SK-N-DZ (cell line): Measurements from ENCODE around the gene CDK14.
A peak's percentile ranks its signal among the peaks of the same experiment; 100 is the strongest.
"Not testable (repeated sequence)": the region's sequence is repeated elsewhere in the genome, so short reads cannot be mapped to it uniquely, and the experiment has no call there.

ENCODE experiments used
- DNase-seq: peaks from one replicate; pipeline ENCODE4 v3.0.0-alpha.2; 2015; ENCODE audit warnings: low spot score

The CDK14 gene

DNA sequence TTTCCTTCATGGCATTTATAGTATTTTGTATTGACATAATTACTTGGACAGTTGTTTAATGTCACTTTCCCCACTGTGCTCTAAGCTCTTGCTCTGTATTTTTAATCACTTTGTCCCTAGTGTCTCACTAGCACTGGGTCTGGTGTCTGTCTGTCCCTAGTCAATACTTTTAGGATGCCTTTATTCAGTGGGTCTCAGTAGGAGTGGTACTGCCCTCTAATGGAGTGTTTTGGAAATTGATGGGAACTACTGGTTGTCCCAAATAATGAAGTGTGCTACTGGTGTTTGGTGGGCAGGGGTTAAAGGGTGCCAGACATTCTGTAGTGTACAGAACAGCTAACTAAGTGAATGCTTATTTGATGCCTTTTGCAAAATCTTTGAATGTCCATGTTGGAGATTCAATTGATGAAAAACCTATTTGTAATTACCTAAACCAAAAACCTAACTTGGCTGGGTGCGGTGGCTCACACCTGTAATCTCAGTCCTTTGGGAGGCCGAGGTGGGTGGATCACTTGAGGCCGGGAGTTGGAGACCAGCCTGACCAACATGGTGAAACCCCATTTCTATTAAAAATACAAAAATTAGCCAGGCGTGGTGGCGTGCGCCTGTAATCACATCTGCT is 33.3 kb downstream of the CDK14 start:
- DNase-seq: peak; percentile 60

DNA sequence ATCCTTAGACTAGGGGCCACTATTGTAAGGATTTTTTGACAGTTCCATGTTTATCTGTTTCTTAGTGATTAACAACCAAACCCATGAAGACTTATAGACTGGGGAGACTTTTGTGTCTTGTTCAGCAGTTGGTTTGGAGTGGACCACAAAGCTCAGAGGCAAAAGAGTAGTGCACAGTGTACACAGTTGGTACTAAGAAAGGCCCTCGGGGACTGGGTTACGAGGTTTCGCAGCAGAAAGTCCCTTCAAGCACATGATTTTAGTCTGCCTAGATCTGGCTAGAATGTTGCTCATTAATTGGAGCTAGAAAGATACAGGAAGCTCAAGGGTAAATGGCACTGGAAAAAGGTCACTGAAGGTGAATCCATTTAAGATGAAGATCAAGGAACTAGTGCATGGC is 35.4 kb downstream of the CDK14 start:
- DNase-seq: no peak

- not testable (repeated sequence) for DNase-seq
Observed at GRCh38 chr7:90639683-90640082, 43.6 kb downstream of the CDK14 start.

DNA sequence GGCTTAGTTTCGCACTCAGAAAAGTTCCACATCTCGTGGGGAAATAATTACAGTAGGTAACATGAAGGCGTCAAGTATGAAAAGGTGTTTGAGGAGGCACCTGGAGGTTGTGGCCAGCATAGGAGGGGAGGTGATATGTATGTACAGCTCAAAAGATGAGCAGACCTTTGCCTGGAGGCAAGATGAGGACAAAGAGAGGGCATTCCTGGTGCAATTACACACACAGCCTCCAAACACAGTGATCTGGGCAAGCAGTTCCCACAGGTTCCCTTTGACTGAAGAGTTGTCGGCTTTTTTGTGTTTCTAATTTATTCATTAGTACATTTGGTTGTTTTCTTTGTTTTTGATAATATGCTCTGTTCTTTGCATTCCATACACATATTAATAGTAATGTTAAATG is 46.9 kb downstream of the CDK14 start:
- no peak for DNase-seq

- peak; percentile 12 for DNase-seq
Observed at GRCh38 chr7:90645784-90646183, 49.7 kb downstream of the CDK14 start.

DNA sequence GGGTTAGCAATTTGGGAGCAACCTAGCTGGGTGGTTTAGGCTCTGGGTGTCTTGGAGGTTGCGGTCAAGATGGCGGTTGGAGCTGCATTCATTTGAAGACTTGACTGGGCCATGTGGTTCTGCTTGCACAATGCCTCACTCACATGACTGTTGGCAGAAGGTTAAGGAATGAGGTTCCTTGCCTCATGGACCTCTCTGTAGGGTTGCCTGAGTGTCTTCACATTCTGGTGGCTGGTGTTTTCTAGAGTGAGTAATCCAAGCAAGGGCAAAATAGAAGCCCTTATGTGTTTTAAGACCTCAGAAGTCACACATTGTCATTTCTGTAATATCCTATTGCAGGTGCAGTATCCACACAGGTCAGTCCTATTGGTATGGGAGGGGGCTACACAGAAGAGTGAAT is 52.0 kb downstream of the CDK14 start:
- no peak for DNase-seq

GRCh38 chr7:90648834-90649233 is 52.7 kb downstream of the CDK14 start:
- no peak for DNase-seq

- no peak for DNase-seq
Observed at GRCh38 chr7:90654718-90655427, 58.8 kb downstream of the CDK14 start.

GRCh38 chr7:90655566-90655965 is 59.4 kb downstream of the CDK14 start:
- no peak for DNase-seq

DNA sequence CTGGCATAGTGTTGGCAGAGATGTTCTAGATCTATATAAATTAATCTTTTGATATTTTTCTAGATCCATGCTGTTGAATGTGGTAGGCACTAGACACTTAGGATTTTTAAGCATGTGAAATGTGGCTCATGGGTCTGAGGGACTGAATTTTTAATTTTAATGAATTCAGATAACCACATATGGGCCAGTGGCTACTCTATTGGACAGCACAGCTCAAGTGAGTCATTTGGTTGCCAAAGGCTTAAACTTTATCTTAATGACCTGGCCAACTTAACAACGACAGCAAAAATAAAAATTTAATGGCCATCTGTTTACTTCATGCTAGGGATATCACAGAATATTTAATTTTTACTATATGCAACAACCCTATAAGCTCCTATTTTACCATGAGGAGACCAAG is 61.4 kb downstream of the CDK14 start:
- DNase-seq: no peak

- no peak for DNase-seq
Observed at GRCh38 chr7:90660100-90660499, 64.0 kb downstream of the CDK14 start.

GRCh38 chr7:90660819-90661218 is 64.7 kb downstream of the CDK14 start:
- no peak for DNase-seq

DNA sequence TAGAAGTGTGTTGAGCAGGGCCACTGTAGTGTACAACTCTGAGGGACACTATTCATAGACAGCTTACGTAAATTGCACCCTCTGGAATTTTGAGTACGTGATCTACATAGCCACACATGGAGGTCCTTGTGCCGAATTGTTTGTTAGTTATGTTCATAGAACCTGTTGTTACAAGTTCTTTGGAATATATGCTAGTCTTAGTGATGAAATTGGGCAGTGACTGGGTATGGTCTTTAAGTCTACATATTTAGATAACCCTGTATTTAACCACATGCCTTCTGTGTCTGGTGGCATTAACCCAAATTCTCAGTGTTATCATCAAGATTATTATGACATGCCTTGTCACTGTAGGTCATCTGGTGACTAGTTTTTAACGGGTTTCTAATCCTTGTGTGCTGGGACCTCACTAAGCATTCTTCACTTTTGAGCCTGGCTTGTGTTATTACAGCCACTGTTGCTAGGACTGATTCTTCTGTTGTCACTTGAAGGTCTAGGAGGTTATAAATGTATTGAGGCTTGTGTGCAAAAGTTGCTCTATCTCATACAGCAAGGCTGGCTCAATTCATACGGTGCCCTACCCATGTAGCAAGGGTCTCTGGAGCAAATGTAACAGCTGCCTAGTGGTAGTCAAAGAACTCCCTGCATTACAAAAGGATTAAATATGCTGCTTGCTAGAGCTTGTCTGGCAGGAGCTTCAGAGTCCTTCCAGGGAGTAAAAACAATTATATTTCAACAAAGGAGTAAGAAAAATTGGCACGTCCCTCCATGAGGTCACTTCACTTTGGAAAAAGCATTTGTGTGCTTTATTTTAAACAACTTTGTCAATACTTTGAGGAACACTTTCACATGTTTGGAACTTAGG is 65.4 kb downstream of the CDK14 start:
- DNase-seq: no peak

GRCh38 chr7:90663176-90663575 is 67.1 kb downstream of the CDK14 start:
- no peak for DNase-seq

GRCh38 chr7:90666186-90666585 is 70.1 kb downstream of the CDK14 start:
- DNase-seq: no peak

GRCh38 chr7:90668992-90669391 is 72.9 kb downstream of the CDK14 start:
- no peak for DNase-seq

DNA sequence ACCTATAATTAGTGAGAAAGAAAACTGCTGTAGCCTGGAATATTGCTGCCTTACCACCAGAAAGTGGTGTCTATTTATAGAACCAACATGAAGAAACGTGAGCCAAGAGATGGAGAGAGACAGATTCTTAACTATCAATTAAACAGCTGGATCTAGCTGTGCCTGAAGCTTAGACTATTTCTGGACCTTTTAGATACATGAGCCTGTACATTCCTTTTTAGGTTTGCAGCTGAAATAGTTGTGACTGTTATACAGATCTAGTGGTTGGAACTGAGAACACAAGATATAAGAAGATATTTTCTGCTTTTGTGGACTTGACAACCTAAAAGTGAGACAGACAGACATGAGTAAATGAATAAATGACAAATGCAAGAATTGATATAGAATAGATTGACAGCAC is 73.4 kb downstream of the CDK14 start:
- DNase-seq: no peak

- no peak for DNase-seq
Observed at GRCh38 chr7:90671571-90671970, 75.5 kb downstream of the CDK14 start.

GRCh38 chr7:90672210-90672609 is 76.1 kb downstream of the CDK14 start:
- no peak for DNase-seq

GRCh38 chr7:90674625-90675024 is 78.5 kb downstream of the CDK14 start:
- DNase-seq: no peak

GRCh38 chr7:90675982-90676381 is 79.9 kb downstream of the CDK14 start:
- no peak for DNase-seq
